SJCRH30 (cell line): ENCODE measurements around the gene GAS6. TPM values are rescaled to one million over a fixed set of nuclear protein-coding genes. Genes with fewer than 3 reads are reported as not detected.

ENCODE experiments used
- DNase-seq, 2 experiments: peaks; one replicate each; pipeline ENCODE4 v3.0.0-alpha.2; 2015 to 2020
- H3K27ac ChIP-seq: fragments of 250-450 bp; sonication (Bioruptor Pico); 2 replicates; pipeline ENCODE4 v1.5.1; 2020; ENCODE audit warnings: mild to moderate bottlenecking, moderate library complexity
- H3K27me3 ChIP-seq: fragments of 250-450 bp; sonication (Bioruptor Pico); 2 replicates; pipeline ENCODE4 v1.5.1; 2020; ENCODE audit warnings: mild to moderate bottlenecking, moderate library complexity
- H3K36me3 ChIP-seq: fragments of 250-450 bp; sonication (Bioruptor Pico); 2 replicates; pipeline ENCODE4 v1.5.1; 2020; ENCODE audit warnings: mild to moderate bottlenecking, moderate library complexity
- H3K4me1 ChIP-seq: fragments of 250-450 bp; sonication (Bioruptor Pico); 2 replicates; pipeline ENCODE4 v1.5.1; 2020; ENCODE audit warnings: mild to moderate bottlenecking, moderate library complexity
- H3K4me3 ChIP-seq: fragments of 250-450 bp; sonication (Bioruptor Pico); 2 replicates; pipeline ENCODE4 v1.5.1; 2020; ENCODE audit warnings: mild to moderate bottlenecking, moderate library complexity
- H3K9me3 ChIP-seq: fragments of 250-450 bp; sonication (Bioruptor Pico); replicated peaks from 2 replicates; pipeline ENCODE4 v1.5.1; 2020; ENCODE audit warnings: mild to moderate bottlenecking, moderate library complexity
- total RNA-seq: library from RNA; depleted of rRNA; stranded (reverse); fragments of >200 nt; shearing (Covaris generic); gene quantifications from 2 replicates; pipeline ENCODE4 v1.2.3, GENCODE V29; 2014

Gene GAS6
- total RNA-seq, 1 experiment from 2014 or later = 0.14 TPM

- H3K27me3 ChIP-seq = no peaks in the 10 kb centered on the region
- DNase-seq = no peak
- H3K4me1 ChIP-seq = peaks cover 9% of the 10 kb centered on the region
- no peaks in the 10 kb centered on the region for H3K36me3 ChIP-seq
- no peak overlapping the region for H3K4me3 ChIP-seq
- H3K27ac ChIP-seq = no peak overlapping the region
- H3K9me3 ChIP-seq = peaks cover 6% of the 10 kb centered on the region
These were observed 34.5 kb upstream of the GAS6 start for GRCh38 chr13:113898391-113898790.

- peak overlapping the region; percentile 71 for H3K27ac ChIP-seq
- no peaks in the 10 kb centered on the region for H3K36me3 ChIP-seq
- H3K4me3 ChIP-seq = no peak overlapping the region
- H3K9me3 ChIP-seq = peaks cover 6% of the 10 kb centered on the region
- H3K4me1 ChIP-seq = peaks cover 9% of the 10 kb centered on the region
- H3K27me3 ChIP-seq = no peaks in the 10 kb centered on the region
- no peak for DNase-seq
These were observed 34.1 kb upstream of the GAS6 start for GRCh38 chr13:113897966-113898365.

- no peak overlapping the region for H3K4me3 ChIP-seq
- H3K27ac ChIP-seq = peak overlapping the region; percentile 71
- no peaks in the 10 kb centered on the region for H3K36me3 ChIP-seq
- H3K27me3 ChIP-seq = no peaks in the 10 kb centered on the region
- peak; percentile 29 to 57 for DNase-seq
- H3K9me3 ChIP-seq = peaks cover 6% of the 10 kb centered on the region
- peaks cover 9% of the 10 kb centered on the region for H3K4me1 ChIP-seq
These were observed 33.3 kb upstream of the GAS6 start for GRCh38 chr13:113897161-113897560.

- DNase-seq = no peak
These were observed 31.6 kb upstream of the GAS6 start for GRCh38 chr13:113895436-113895835.

GRCh38 chr13:113890774-113891480 lies 27.1 kb upstream of the GAS6 start:
- no peak for DNase-seq
- H3K4me3 ChIP-seq = no peak overlapping the region
- H3K27me3 ChIP-seq = no peaks in the 10 kb centered on the region
- H3K9me3 ChIP-seq = peaks cover 6% of the 10 kb centered on the region
- H3K4me1 ChIP-seq = no peaks in the 10 kb centered on the region
- H3K36me3 ChIP-seq = no peaks in the 10 kb centered on the region
- H3K27ac ChIP-seq = no peak overlapping the region

More at GRCh38 chr13:113895436-113895835, 31.6 kb upstream of the GAS6 start:
- peaks cover 6% of the 10 kb centered on the region for H3K9me3 ChIP-seq
- no peaks in the 10 kb centered on the region for H3K36me3 ChIP-seq
- H3K4me1 ChIP-seq = peaks cover 9% of the 10 kb centered on the region
- H3K27me3 ChIP-seq = no peaks in the 10 kb centered on the region
- H3K27ac ChIP-seq = no peak overlapping the region
- H3K4me3 ChIP-seq = no peak overlapping the region

DNA sequence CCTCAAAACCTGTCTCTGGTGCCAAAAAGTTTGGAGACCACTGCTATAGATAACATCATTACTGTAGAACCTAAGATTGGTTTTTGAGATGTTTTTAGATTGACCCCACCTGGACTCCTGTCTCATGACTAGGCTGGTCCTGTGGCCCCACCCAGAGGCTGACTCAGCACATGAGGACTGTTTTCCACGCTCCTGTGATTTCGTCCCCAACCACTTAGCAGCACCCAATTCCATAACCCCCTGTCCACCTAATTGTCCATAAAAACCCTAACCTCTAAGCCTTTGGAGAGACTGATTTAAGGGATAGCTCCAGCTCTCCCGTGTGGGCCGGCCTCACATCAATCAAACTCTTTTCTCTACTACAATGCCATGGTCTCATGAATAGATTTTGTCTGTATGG lies 25.6 kb upstream of the GAS6 start:
- H3K27me3 ChIP-seq = no peaks in the 10 kb centered on the region
- DNase-seq = no peak
- H3K36me3 ChIP-seq = no peaks in the 10 kb centered on the region

DNA sequence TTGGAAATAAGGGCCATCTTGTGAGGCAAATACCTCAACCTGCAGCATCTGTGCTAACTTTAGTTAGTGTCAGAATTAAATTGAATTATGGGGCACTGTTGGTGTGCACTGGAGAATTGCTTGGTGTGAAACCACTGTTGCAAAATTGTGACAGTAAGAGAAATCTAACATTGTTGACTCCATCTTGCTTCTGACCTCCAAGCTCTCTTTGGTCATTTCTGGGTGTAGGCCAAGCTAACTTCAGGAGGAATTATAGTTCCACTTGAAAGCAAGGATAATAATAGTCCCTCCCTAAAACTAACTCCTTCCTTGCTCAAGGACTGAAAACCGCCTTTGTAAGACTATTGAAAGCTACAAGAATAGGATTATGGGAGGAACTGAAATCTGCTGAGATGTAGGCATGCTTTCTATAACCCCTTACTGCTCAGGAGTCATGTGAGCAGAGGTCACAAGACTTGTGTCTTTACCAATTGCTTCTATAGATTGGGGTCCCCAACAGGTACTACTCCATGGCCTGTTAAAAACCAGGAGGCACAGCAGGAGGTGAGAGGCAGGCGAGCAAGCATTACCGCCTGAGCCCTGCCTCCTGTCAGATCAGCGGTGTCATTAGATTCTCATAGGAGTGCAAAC lies 24.9 kb upstream of the GAS6 start:
- H3K27ac ChIP-seq = no peak overlapping the region
- no peaks in the 10 kb centered on the region for H3K36me3 ChIP-seq
- no peaks in the 10 kb centered on the region for H3K4me1 ChIP-seq
- H3K4me3 ChIP-seq = no peak overlapping the region
- no peak for DNase-seq
- H3K9me3 ChIP-seq = peaks cover 2% of the 10 kb centered on the region
- no peaks in the 10 kb centered on the region for H3K27me3 ChIP-seq

More for the DNA sequence above, 25.6 kb upstream of the GAS6 start:
- H3K4me1 ChIP-seq = no peaks in the 10 kb centered on the region
- peaks cover 6% of the 10 kb centered on the region for H3K9me3 ChIP-seq
- H3K27ac ChIP-seq = no peak overlapping the region
- no peak overlapping the region for H3K4me3 ChIP-seq

DNA sequence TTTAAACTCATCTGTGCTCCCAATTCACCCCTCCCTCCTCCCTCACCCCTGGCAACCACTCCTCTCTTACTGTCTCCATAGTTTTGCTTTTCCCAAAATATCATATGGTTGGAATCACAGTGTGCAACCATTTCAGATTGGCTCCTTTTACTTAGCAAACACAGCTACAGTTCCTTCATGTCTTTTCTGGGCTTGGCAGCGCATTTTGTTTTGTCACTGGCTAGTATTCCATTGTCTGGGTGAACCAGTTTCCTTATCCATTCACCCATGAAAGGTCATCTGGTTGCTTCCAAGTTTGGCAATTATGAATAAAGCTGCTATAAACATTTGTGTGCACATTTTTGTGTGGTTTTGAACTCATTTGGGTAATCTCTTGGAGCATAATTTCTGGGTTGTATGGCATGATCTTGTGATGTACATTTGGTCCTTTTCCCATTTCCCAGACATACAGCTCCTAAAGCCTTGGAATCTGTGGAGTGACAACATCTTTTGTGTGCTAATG lies 23.9 kb upstream of the GAS6 start:
- Histone ChIP-seq H3K4me3 (no peak overlapping the region), H3K4me1 (no peaks in the 10 kb centered on the region), H3K27me3 (no peaks in the 10 kb centered on the region), H3K9me3 (no peaks in the 10 kb centered on the region), H3K27ac (no peak overlapping the region), H3K36me3 (no peaks in the 10 kb centered on the region)
- DNase-seq = no peak

DNA sequence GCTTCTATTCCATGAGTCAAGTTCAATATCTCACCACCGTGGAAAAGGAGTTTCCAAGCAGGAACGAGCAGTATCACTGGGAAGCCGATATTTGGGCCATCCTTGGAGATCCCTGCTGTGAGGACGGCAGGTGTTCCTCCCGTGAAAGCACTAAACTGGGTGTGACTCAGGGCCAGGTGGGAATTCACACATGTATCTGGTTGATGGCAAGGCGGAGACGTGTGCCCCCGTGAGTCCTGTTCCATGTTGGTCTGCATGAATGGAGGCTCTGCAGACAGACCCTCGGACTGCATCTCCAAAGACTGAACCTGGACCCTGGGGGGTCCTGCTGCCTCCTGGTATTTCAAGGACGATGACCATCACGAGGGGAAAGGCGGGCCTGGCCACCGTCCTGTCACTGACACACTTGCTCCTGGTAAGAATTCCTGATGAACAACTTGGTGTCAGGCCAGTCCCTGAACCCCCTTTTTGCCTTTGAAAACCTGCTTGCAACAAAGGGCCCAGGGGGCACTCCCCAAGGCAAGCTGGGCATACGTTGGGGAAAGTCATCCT lies 22.8 kb upstream of the GAS6 start:
- H3K27me3 ChIP-seq = no peaks in the 10 kb centered on the region
- DNase-seq = no peak
- no peak overlapping the region for H3K4me3 ChIP-seq
- no peaks in the 10 kb centered on the region for H3K9me3 ChIP-seq
- H3K4me1 ChIP-seq = no peaks in the 10 kb centered on the region
- no peaks in the 10 kb centered on the region for H3K36me3 ChIP-seq
- no peak overlapping the region for H3K27ac ChIP-seq

- Histone ChIP-seq H3K36me3 (no peaks in the 10 kb centered on the region), H3K4me3 (no peak overlapping the region), H3K27me3 (no peaks in the 10 kb centered on the region), H3K4me1 (no peaks in the 10 kb centered on the region), H3K9me3 (no peaks in the 10 kb centered on the region), H3K27ac (no peak overlapping the region)
- no peak for DNase-seq
These were observed 20.9 kb upstream of the GAS6 start for GRCh38 chr13:113884821-113885220.

- Histone ChIP-seq H3K36me3 (no peaks in the 10 kb centered on the region), H3K27me3 (no peaks in the 10 kb centered on the region), H3K4me3 (no peak overlapping the region), H3K27ac (no peak overlapping the region), H3K4me1 (peaks cover 4% of the 10 kb centered on the region; the same call in 1 of the 2 replicates), H3K9me3 (no peaks in the 10 kb centered on the region)
- no peak for DNase-seq
These were observed 20.3 kb upstream of the GAS6 start for GRCh38 chr13:113883921-113884804.

DNA sequence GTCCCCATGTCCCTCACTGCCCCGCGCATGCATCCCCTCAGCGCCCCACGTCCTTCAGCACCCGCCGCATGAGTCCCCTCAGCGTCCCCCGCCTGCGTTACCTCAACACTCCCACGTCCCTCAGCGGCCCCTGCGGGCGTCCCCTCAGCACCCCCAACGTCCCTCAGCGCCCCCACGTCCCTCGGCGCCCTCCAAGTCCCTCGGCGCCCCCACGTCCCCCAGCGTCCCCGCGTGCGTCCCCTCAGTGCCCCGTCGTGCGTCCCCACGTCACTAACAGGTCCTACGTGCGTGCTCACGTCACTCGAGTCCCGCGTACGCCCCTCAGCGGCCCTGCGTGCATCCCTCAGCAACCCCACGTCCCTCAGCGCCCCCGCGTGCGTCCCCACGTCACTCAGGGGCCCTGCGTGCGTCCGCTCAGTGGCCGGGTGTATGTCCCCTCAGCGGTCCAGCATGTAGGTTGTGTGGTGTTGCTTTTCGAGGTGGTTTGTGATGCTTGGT lies 19.5 kb upstream of the GAS6 start:
- H3K4me1 ChIP-seq = peaks cover 11% of the 10 kb centered on the region; the same call in 1 of the 2 replicates
- no peak overlapping the region for H3K4me3 ChIP-seq
- H3K9me3 ChIP-seq = no peaks in the 10 kb centered on the region
- H3K27ac ChIP-seq = no peak overlapping the region
- no peak for DNase-seq
- H3K36me3 ChIP-seq = no peaks in the 10 kb centered on the region
- H3K27me3 ChIP-seq = no peaks in the 10 kb centered on the region

DNA sequence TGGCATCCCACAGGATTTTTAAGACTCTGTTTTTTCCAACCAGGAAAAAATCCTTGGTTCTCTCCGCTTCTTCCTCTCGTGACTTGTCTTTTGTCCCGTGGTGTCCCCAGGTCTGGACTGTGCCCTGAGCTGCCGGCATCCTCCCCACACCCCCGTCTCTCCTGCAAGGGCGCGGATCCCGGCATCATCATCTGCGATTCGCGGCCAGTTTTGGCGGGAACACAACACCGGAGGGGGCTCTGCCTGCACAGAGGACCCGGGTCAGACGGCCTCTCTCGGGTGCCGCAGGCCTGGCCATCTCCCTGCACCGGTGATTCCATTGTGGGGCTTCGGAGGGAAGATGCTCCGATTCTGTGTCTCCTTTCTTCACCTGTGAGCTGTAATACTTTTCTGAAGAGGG lies 18.8 kb upstream of the GAS6 start:
- H3K4me1 ChIP-seq = peaks cover 11% of the 10 kb centered on the region; the same call in 1 of the 2 replicates
- H3K4me3 ChIP-seq = no peak overlapping the region
- H3K27me3 ChIP-seq = no peaks in the 10 kb centered on the region
- no peak for DNase-seq
- H3K9me3 ChIP-seq = no peaks in the 10 kb centered on the region
- no peak overlapping the region for H3K27ac ChIP-seq
- H3K36me3 ChIP-seq = no peaks in the 10 kb centered on the region

DNA sequence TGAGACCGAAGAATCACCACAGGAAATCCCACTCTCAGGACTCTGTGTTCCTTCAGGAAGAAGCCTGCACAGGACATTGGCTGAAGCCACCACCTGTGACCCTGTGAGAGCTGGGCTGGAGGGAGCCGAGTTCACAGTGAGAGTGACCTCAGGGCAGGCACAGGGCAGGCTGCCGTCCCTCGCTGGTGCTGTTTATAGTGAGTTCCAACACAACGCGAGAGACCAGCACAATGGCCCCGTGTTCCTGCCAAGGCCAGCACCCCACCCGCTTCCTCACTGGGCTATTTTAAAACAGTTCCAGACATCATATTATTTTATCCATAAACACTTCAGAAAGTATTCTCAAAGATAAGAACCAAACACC lies 18.4 kb upstream of the GAS6 start:
- peaks cover 11% of the 10 kb centered on the region; the same call in 1 of the 2 replicates for H3K4me1 ChIP-seq
- no peak overlapping the region for H3K27ac ChIP-seq
- H3K9me3 ChIP-seq = no peaks in the 10 kb centered on the region
- DNase-seq = no peak
- no peaks in the 10 kb centered on the region for H3K27me3 ChIP-seq
- no peaks in the 10 kb centered on the region for H3K36me3 ChIP-seq
- no peak overlapping the region for H3K4me3 ChIP-seq
